Measurements from ENCODE around the gene FXYD4.
"Not testable (repeated sequence)": the region's sequence is repeated elsewhere in the genome, so short reads cannot be mapped to it uniquely, and the experiment has no call there.

The FXYD4 gene

GRCh38 chr10:43330824-43331127 is 40.7 kb upstream of the FXYD4 start:
- not testable (repeated sequence) for H3K4me3 ChIP-seq (ENCODE audit: low read depth, low read length)

- TF ChIP-seq CTCF (IDR thresholded peaks at IDR 0.05; ENCODE audit: borderline replicate concordance, insufficient read depth, low read depth, low read length) = no peak
- no peak overlapping the region for H3K4me3 ChIP-seq (ENCODE audit: low read depth, low read length)
These were observed 37.8 kb upstream of the FXYD4 start for GRCh38 chr10:43333653-43334052.

GRCh38 chr10:43336061-43336460 is 35.4 kb upstream of the FXYD4 start:
- TF ChIP-seq CTCF (IDR thresholded peaks at IDR 0.05; ENCODE audit: borderline replicate concordance, insufficient read depth, low read depth, low read length) = no peak
- H3K4me3 ChIP-seq (ENCODE audit: low read depth, low read length) = no peak overlapping the region

GRCh38 chr10:43336641-43337318 is 34.7 kb upstream of the FXYD4 start:
- TF ChIP-seq CTCF (IDR thresholded peaks at IDR 0.05; ENCODE audit: borderline replicate concordance, insufficient read depth, low read depth, low read length) = no peak

GRCh38 chr10:43337536-43337935 is 33.9 kb upstream of the FXYD4 start:
- H3K4me3 ChIP-seq (ENCODE audit: low read depth, low read length) = not testable (repeated sequence)

More at GRCh38 chr10:43336641-43337318, 34.7 kb upstream of the FXYD4 start:
- no peak overlapping the region for H3K4me3 ChIP-seq (ENCODE audit: low read depth, low read length)

- TF ChIP-seq CTCF (IDR thresholded peaks at IDR 0.05; ENCODE audit: borderline replicate concordance, insufficient read depth, low read depth, low read length) = no peak
These were observed 33.3 kb upstream of the FXYD4 start for GRCh38 chr10:43338117-43338516.

GRCh38 chr10:43339136-43339535 is 32.3 kb upstream of the FXYD4 start:
- TF ChIP-seq CTCF (IDR thresholded peaks at IDR 0.05; ENCODE audit: borderline replicate concordance, insufficient read depth, low read depth, low read length) = no peak
- H3K4me3 ChIP-seq (ENCODE audit: low read depth, low read length) = no peak overlapping the region

More at GRCh38 chr10:43338117-43338516, 33.3 kb upstream of the FXYD4 start:
- no peak overlapping the region for H3K4me3 ChIP-seq (ENCODE audit: low read depth, low read length)

- no peak for TF ChIP-seq CTCF (IDR thresholded peaks at IDR 0.05; ENCODE audit: borderline replicate concordance, insufficient read depth, low read depth, low read length)
- H3K4me3 ChIP-seq (ENCODE audit: low read depth, low read length) = no peak overlapping the region
These were observed 31.3 kb upstream of the FXYD4 start for GRCh38 chr10:43340101-43340500.
